Cardiac fibroblast (primary cell): ENCODE measurements around the gene FBXW8.
"Not testable (repeated sequence)": the region's sequence is repeated elsewhere in the genome, so short reads cannot be mapped to it uniquely, and the experiment has no call there.

ENCODE experiments used
- DNase-seq, 2 donors: peaks; one replicate each; pipeline versions ENCODE4 v3.0.0 to v3.0.0-alpha.2; 2010; ENCODE audit warnings: low read depth in 2 of 2
- H3K4me3 ChIP-seq, 2 donors: replicated peaks in 1 of 2; 1 replicate in 1 of 2; 2 replicates in 1 of 2; pipeline ENCODE4 v1.5.1; 2011; ENCODE audit warnings: low read depth in 2 of 2, low read length in 2 of 2, mild to moderate bottlenecking in 2 of 2, moderate library complexity in 1 of 2
- CTCF ChIP-seq: IDR thresholded peaks from one replicate; pipeline ENCODE4 v1.5.1; 2011; ENCODE audit warnings: low read depth, mild to moderate bottlenecking, low read length, inconsistent platforms

FBXW8 gene

DNA sequence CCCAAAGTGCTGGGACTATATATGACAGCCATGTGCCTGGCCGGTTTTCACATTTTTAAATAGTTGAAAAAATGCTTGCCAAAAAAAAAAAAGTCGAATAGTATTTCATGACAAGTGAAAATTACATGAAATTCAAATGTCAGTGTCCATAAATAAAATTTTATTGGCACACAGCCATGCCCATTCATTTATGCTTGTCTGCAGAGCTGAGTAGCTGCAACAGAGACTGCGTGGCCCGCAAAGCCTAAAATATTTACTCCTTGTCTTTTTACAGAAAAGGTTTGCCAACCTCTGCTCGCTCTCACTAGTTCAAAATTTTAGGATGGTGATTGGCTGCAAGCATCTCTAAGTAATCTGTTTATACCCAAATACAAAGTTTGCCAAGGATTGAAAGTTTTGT is 139.3 kb downstream of the FBXW8 start:
- no peak overlapping the region for H3K4me3 ChIP-seq
- DNase-seq, result no peak
- no peak for TF ChIP-seq CTCF

- DNase-seq, result no peak
These were observed 140.6 kb downstream of the FBXW8 start for GRCh38 chr12:117051380-117051779.

GRCh38 chr12:117052386-117053049 is 141.8 kb downstream of the FBXW8 start:
- no peak for DNase-seq
- H3K4me3 ChIP-seq, result no peak overlapping the region
- no peak for TF ChIP-seq CTCF

More at GRCh38 chr12:117051380-117051779, 140.6 kb downstream of the FBXW8 start:
- no peak for TF ChIP-seq CTCF
- no peak overlapping the region for H3K4me3 ChIP-seq

GRCh38 chr12:117053050-117053400 is 142.3 kb downstream of the FBXW8 start:
- no peak overlapping the region for H3K4me3 ChIP-seq
- TF ChIP-seq CTCF, result no peak

DNA sequence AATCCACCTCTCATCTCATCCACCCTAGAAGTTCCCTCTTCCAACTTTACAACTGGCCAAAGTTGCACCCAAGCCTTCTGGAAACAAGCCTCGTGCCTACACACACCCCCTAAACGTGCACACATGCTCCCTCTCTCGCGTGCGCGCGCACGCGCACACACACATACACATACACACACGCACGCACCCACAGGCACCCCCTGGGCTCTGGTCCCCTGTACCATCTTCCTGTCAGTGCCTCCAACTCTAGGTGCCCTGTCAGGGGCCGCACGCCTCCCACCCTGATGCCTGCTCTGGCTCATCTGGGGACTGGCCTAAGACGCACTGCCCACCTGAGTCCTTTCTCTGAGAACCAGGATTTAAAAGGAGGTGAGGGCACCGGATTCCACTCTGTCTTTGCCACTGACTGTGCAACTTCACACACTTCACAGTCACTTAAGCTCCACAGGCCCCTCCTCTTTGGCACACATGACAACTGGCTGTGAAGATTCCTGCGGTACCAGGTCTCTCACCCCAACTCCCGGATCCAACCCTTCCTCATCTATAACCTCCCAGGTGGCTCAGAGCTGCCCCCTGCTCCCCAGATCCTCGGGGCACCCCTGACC is 142.9 kb downstream of the FBXW8 start:
- no peak for DNase-seq
- no peak for TF ChIP-seq CTCF
- no peak overlapping the region for H3K4me3 ChIP-seq

More at GRCh38 chr12:117053050-117053400, 142.3 kb downstream of the FBXW8 start:
- no peak for DNase-seq

DNA sequence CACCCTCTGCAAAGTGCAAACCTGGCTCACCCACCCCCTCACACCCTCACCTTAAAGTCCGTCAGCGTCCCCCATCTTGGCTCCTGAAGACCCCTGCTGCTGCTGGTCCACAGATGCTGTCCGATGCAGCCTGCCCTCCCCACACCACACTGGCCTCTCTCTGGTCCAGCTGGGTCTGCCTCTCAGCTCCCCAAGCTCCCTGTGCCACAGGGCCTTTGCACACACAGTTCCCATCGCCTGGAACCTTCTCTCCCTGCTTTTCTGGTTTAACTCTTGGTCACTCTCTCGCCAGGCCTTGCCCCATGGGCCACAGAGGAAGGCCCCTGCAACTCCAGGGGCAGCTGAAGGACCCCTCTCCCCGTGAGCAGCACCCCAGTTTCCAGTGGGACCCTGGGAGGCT is 143.5 kb downstream of the FBXW8 start:
- no peak for DNase-seq
- TF ChIP-seq CTCF, result no peak
- H3K4me3 ChIP-seq, result no peak overlapping the region

DNA sequence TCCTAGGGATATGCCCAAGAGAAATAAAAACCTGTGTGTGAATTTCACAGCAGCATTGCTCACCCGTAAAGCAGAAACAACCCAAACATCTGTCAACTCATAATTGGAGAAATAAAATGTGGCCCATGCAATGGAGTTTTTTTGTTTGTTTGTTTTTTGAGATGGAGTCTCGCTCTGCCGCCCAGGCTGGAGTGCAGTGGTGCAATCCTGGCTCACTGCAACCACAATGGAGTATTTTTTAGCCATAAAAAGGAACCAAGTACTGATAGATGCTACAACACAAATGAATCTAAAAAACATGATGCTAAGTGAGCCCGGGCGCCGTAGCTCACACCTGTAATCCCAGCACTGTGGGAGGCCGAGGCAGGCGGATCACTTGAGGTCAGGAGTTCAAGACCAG is 146.9 kb downstream of the FBXW8 start:
- not testable (repeated sequence) for DNase-seq, H3K4me3 ChIP-seq
